HuH-7.5 (cell line): ENCODE results near the gene GLIS1.
"Not testable (repeated sequence)": the region's sequence is repeated elsewhere in the genome, so short reads cannot be mapped to it uniquely, and the experiment has no call there.

Source experiments
- DNase-seq: peaks from one replicate; pipeline ENCODE4 v3.0.0; 2011; ENCODE audit warnings: low spot score

Gene GLIS1

GRCh38 chr1:53561503-53562105, 177.4 kb downstream of the GLIS1 start:
- no peak for DNase-seq

- DNase-seq, result no peak
These were observed 178.1 kb downstream of the GLIS1 start for GRCh38 chr1:53560581-53561502.

GRCh38 chr1:53559854-53560580, 178.9 kb downstream of the GLIS1 start:
- no peak for DNase-seq

DNA sequence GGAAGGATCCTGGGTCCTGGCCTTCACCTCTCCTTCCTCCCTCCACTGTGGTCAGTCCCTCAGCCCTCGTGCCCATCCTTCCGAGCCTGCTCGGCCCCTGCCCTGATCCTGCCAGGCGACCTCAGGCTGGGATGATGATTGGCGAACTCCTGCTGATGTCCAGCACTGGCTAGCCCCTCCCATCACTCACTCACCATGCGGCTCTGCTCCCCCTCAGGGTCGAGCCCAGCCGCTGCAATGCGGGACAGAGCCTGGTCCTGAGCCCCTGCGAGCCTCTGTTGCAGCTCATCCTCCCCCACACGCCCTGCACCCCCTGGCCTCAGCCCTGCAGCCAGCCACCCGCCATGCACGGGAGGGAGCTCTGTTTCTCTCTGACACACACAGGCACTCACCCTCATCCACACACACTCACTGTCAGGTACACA, 179.6 kb downstream of the GLIS1 start:
- DNase-seq, result no peak

DNA sequence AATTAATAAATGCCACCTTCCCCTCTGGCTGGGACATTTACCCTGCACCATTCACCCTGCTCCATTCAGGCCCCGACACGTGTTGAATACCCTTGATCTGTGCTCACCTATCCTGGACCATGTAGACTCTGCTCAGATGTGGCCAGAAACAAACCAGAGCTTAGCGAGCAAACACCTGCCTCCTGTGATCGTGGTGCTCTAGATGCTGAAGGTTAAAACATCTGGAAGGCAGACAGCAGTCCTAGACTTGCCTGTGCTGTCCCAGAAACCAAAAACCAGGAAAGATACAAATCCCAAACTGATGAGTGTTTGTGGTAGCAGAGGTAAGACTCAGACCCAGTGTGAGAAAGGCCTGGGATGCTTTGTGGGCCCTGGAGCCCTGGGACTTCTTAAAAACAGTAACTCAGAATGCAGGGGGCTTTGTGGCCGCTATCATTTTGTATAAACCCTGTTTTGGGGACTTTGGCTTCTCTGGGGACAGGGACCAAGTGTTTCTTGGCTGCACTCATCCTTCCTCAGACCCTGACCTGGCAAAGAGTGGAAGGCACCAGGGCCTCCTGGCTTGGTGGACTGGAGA, 180.1 kb downstream of the GLIS1 start:
- no peak for DNase-seq

DNA sequence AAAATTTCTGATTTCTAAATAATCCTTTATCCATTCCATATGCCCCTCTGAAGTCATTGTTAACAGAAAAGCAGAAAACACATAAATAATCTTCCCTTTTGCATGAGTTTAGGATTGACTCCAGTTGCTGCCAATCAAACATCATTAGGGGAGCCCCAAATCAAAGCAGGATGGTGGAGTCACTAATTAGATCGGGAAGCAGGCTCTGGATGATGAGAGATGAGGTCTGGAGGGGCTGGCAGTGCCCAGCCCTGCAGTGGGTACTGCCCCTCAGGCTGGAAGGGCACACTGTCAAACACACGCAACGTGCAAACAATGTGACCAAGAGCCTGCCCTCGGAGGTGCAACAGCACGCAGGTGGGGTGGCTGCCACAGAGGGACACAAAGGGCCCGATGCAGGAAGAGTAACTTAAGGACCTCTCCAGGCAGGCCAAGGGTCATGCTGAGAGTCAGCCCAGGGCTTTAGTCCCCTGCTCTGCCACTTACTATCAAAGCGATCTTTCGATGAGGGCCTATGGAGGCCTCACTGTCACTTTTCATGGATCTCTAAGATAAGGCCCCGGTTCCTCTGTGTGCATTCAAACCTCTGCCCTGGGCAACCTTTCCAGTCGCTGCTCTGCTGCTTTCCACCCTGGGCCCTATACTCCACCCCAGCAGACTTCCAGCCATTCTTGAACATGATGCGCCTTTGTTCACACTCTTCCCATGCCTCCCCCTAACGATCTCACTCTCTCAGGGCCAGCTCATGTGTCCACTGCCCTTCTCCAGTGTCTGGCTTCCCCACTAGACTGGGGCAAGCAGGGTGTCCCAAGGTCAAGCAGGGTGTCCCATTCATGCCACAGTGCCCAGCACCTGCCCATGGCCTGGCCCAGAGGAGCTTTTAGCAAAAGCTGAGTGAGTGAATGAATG, 180.9 kb downstream of the GLIS1 start:
- DNase-seq, result no peak

DNA sequence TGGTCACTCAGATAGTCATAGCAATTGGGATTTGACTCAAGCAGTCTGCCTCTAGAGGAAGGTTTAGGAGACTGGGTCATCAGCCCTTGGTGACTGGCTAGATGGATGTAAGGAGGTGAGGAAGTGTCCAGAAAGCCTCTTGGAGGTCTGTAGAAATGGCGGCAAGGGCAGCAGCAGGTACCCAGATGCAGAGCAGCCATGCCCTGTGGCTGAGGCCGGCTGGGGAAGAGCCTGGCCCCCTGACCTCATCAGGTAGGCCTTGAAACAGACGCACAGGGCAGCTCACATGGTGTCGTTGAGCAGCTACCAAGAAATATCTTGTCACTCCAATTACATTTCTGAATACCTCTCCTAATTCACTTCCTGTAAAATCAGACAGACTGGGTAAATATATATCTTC, 181.6 kb downstream of the GLIS1 start:
- DNase-seq, result no peak

DNA sequence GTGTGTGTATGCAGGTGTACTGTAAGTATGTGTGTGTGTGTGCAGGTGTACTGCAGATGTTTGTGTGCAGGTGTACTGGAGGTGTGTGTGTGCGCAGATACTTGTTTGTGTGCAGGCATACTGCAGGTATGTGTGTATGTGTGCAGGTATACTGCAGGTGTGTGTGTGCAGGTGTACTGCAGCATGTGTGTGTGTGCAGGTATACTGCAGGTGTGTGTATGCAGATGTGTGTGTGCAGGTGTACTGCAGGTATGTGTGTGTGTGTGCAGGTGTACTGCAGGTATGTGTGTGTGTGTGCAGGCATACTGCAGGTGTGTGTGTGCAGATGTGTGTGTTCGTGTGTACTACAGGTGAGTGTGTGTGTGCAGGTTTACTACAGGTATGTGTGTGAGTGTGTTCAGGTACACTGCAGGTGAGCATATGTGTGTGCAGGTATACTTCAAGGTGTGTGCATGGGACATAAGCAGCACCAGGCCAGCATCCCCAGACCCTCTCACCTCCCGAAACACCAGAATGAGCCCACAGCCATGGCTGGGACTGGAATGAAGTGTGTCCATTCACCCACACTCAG, 182.2 kb downstream of the GLIS1 start:
- no peak for DNase-seq

DNA sequence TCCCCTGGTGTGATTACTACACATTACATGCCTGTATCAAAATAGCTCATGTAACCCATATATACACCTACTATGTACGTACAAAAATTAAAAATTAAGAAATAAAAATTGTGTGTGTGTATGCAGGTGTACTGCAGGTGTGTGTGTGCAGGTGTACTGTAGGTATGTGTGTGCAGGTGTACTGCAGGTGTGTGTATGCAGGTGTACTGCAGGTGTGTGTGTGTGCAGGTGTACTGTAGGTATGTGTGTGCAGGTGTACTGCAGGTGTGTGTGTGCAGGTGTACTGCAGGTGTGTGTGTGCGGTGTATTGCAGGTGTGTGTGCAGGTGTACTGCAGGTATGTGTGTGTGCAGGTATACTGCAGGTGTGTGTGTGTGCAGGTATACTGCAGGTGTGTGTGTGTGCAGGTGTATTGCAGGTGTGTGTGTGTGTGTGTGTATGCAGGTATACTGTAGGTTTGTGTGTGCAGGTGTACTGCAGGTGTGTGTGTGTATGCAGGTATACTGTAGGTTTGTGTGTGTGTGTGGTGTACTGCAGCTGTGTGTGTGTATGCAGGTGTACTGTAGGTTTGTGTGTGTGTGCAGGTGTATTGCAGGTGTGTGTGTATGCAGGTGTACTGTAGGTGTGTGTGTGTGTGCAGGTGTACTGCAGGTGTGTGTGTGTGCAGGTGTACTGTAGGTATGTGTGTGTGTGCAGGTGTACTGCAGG, 183.2 kb downstream of the GLIS1 start:
- not testable (repeated sequence) for DNase-seq

GRCh38 chr1:53554592-53555305, 184.2 kb downstream of the GLIS1 start:
- DNase-seq, result no peak

- DNase-seq, result no peak
These were observed 185.0 kb downstream of the GLIS1 start for GRCh38 chr1:53553734-53554509.

- DNase-seq, result no peak
These were observed 185.8 kb downstream of the GLIS1 start for GRCh38 chr1:53552981-53553733.

- no peak for DNase-seq
These were observed 186.7 kb downstream of the GLIS1 start for GRCh38 chr1:53552146-53552861.

DNA sequence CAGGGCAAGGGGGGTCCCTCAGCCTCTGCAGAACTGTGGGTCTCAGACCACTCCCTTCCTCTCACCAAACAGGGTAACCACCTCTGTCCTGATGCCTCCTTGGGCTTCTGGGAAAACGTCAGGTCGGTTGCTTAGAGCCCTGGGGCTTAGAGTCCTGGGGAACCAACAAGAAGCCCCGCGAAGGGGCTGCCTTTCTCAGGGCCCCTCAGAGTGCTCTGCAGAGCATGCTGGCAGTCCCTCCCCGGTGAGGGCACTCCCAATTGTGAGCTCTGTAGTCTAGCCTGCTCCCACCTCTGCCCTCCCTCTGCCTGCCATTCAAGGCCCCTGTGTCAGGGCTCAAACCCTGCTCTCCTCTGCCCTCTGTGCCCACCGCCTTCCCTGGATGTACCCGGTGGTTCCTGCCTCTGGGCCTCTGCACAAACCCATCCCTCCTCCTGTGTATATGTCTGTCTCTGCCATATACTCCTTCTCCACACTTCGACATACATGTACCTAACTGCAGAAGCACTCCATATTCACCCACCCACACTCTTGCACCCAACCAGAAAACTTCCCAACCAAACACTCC, 187.5 kb downstream of the GLIS1 start:
- no peak for DNase-seq

DNA sequence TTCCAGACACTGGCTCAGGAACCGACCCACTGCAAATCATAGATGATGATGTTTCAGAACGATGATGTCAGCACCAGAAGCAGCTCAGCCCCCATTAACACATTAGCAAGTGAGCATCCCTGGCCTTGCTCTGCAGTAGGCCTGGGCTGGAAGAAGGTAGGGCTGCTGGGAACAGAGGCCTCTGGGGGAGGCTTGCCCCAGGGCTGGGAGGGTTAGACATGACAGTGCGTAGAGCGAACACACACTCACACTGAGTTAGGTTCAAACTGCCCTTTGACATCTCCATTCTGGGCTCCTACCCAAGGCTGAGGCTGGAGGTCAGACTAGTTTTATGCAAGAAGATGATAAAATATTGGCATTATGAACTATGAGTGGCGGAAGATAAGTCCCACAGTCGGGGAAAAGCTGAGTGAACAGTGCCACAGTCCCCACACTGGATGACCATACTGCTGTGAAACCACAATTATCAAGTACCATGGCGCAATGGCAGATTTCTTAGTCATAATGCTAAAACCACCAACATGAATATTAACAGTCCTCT, 188.7 kb downstream of the GLIS1 start:
- DNase-seq, result no peak

DNA sequence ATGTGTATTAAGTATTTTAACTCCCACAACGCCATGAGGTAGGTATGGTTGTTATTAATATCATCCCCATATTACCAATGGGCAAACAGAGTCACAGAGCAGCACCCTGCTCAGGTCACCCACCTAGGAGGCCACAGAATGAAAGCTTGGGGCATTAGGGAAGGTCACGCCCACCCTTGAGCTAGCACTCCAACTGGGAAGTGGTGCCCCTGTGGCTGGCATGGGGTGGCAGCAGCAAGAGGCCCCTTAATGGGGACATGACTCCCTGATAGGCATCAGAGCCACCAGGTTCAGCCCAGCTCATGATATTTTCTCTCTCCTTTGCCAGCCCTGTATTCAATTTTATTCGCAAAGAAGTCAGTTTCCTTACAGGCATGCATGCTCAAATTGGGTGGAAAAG, 189.2 kb downstream of the GLIS1 start:
- DNase-seq, result no peak

DNA sequence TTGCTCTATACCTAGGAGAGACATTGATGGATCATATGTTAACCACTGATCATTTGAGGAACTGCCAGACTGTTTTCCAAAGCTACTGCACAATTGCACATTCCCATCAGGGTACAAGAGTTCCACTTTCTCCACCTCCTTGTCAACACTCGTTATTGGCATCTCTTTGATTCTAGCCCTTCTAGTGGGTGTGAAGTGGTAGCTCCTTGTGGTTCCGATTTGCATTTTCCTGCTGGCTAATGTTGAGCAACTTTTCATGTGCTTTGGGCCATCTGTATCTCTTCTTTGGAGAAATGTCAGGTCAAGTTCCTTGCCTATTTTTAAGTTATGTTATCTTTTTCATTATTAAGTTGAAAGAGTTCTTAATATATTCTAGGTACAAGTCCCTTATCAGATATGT, 189.7 kb downstream of the GLIS1 start:
- DNase-seq, result no peak
